Measurements from ENCODE around the gene OVCH1.

Gene OVCH1

DNA sequence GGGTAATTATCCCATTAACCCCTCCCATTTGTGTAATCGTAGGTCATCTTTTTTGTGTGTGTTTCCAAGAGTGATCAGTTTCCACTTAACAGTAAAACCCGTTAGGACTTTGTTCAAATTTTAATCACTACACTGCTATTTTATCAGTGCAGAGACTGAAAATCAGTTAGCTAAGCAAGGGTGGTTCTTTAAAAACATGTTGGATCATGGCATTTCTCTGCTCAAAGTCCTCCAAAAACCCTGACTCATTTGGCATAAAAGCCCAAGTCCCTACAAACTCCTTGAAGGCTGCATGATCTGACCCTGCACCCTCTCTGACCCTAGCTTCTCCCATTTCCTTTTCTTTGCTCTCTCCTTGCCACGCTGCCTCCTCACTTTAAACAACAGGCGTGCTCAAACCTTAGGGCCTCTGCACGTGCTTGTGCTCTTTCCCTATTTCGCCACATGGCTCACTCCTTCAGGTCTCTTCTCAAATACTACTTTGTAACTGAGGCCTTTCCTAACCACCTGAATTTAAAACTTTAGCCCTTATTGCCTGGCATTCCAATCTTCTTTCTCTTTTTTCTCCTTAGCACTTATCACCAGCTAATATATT is 13.2 kb upstream of the OVCH1 start:
- no peak overlapping the region for H3K18ac ChIP-seq (ENCODE audit: low read length)
- H3K79me2 ChIP-seq (ENCODE audit: control insufficient read depth, insufficient read depth, low read length), result no peaks in the 10 kb centered on the region
- no peak overlapping the region for H2AK5ac ChIP-seq (ENCODE audit: low read length)
- no peak overlapping the region for H3K4ac ChIP-seq (ENCODE audit: low read depth, low read length)
- no peak overlapping the region for H4K5ac ChIP-seq (ENCODE audit: low read length)
- no peak overlapping the region for H3K4me3 ChIP-seq (ENCODE audit: low read length)
- H3K27me3 ChIP-seq (ENCODE audit: insufficient read depth, low read length, poor library complexity), result no peaks in the 10 kb centered on the region
- no peak overlapping the region for H3K23ac ChIP-seq (ENCODE audit: low read length)
- H3K4me1 ChIP-seq (ENCODE audit: control insufficient read depth, low read depth, low read length), result no peaks in the 10 kb centered on the region
- no peak overlapping the region for H3K27ac ChIP-seq (ENCODE audit: low read depth, low read length)
- H3K56ac ChIP-seq (ENCODE audit: low read length), result no peak overlapping the region
- no peak overlapping the region for H2BK5ac ChIP-seq (ENCODE audit: low read length)
- no peak for DNase-seq
- H4K8ac ChIP-seq (ENCODE audit: low read depth, low read length), result no peak overlapping the region
- H3K9ac ChIP-seq (ENCODE audit: low read length), result no peak overlapping the region
- no peak overlapping the region for H2BK15ac ChIP-seq (replicated peaks; ENCODE audit: low read depth)
- no peaks in the 10 kb centered on the region for H3K79me1 ChIP-seq (ENCODE audit: low read length)
- H2BK120ac ChIP-seq (ENCODE audit: low read depth, low read length), result no peak overlapping the region
- H3K4me2 ChIP-seq (ENCODE audit: low read length), result no peak overlapping the region
- no peaks in the 10 kb centered on the region for H3K36me3 ChIP-seq (ENCODE audit: control insufficient read depth, insufficient read depth, low read length)
- no CpG with 5 or more reads among the region's 6 CpGs for WGBS (ENCODE audit: extremely low coverage, insufficient coverage, low lambda C conversion rate)

DNA sequence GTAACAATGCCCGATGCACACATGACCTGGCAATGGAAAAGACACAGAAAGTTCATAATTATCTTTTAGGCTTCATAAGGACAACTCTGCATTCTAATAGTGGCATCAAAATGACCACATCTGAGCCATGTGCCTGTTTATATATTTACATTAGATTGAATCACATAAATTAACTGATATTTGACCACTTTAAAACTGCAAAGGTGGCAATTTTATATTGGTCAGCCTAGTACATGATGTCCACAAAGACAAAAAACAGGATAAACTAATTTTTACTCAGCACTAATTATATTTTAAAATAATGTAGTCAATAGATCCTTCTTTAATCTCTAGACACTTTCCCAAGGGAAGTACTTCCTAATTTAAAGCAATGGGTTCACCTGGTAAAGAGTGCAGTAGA is 12.0 kb upstream of the OVCH1 start:
- no peak for DNase-seq
- Histone ChIP-seq H3K18ac (ENCODE audit: low read length) (no peak overlapping the region), H3K4ac (ENCODE audit: low read depth, low read length) (no peak overlapping the region), H3K4me2 (ENCODE audit: low read length) (no peak overlapping the region), H2BK5ac (ENCODE audit: low read length) (no peak overlapping the region), H3K79me2 (ENCODE audit: control insufficient read depth, insufficient read depth, low read length) (no peaks in the 10 kb centered on the region), H2AK5ac (ENCODE audit: low read length) (no peak overlapping the region), H3K4me3 (ENCODE audit: low read length) (no peak overlapping the region), H4K8ac (ENCODE audit: low read depth, low read length) (no peak overlapping the region), H3K79me1 (ENCODE audit: low read length) (no peaks in the 10 kb centered on the region), H4K5ac (ENCODE audit: low read length) (no peak overlapping the region), H3K56ac (ENCODE audit: low read length) (no peak overlapping the region), H3K9ac (ENCODE audit: low read length) (no peak overlapping the region), H3K27me3 (ENCODE audit: insufficient read depth, low read length, poor library complexity) (no peaks in the 10 kb centered on the region), H3K27ac (ENCODE audit: low read depth, low read length) (no peak overlapping the region), H2BK15ac (replicated peaks; ENCODE audit: low read depth) (no peak overlapping the region), H2BK120ac (ENCODE audit: low read depth, low read length) (no peak overlapping the region), H3K23ac (ENCODE audit: low read length) (no peak overlapping the region), H3K36me3 (ENCODE audit: control insufficient read depth, insufficient read depth, low read length) (no peaks in the 10 kb centered on the region), H3K4me1 (ENCODE audit: control insufficient read depth, low read depth, low read length) (no peaks in the 10 kb centered on the region)
- no CpG with 5 or more reads among the region's 1 CpG for WGBS (ENCODE audit: extremely low coverage, insufficient coverage, low lambda C conversion rate)

DNA sequence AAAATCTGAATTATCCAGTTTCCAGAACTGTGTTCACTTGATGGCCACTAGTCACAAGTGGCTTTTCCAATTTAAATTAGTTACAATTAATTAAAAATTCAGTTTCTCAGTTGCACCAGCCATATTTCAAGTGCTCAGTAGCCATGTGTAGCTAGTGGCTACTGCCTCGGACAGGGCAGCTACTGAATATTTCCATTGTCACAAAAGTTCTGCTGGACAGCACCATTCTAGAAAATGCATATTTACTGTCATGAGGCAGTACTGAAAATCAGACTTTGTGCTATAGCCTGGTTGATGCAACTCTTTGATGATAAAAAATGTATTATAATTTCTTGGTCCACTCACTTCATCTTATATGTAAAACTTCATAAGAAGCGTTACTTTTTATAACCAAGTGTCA is 11.5 kb upstream of the OVCH1 start:
- no peak overlapping the region for H4K5ac ChIP-seq (ENCODE audit: low read length)
- H2AK5ac ChIP-seq (ENCODE audit: low read length), result no peak overlapping the region
- no peaks in the 10 kb centered on the region for H3K79me1 ChIP-seq (ENCODE audit: low read length)
- no CpG with 5 or more reads among the region's 2 CpGs for WGBS (ENCODE audit: extremely low coverage, insufficient coverage, low lambda C conversion rate)
- H4K8ac ChIP-seq (ENCODE audit: low read depth, low read length), result no peak overlapping the region
- no peaks in the 10 kb centered on the region for H3K4me1 ChIP-seq (ENCODE audit: control insufficient read depth, low read depth, low read length)
- no peaks in the 10 kb centered on the region for H3K79me2 ChIP-seq (ENCODE audit: control insufficient read depth, insufficient read depth, low read length)
- no peak overlapping the region for H3K4me3 ChIP-seq (ENCODE audit: low read length)
- no peak for DNase-seq
- H3K27me3 ChIP-seq (ENCODE audit: insufficient read depth, low read length, poor library complexity), result no peaks in the 10 kb centered on the region
- H3K18ac ChIP-seq (ENCODE audit: low read length), result no peak overlapping the region
- H3K4ac ChIP-seq (ENCODE audit: low read depth, low read length), result no peak overlapping the region
- H2BK120ac ChIP-seq (ENCODE audit: low read depth, low read length), result no peak overlapping the region
- H3K56ac ChIP-seq (ENCODE audit: low read length), result no peak overlapping the region
- H3K36me3 ChIP-seq (ENCODE audit: control insufficient read depth, insufficient read depth, low read length), result no peaks in the 10 kb centered on the region
- no peak overlapping the region for H3K27ac ChIP-seq (ENCODE audit: low read depth, low read length)
- H3K9ac ChIP-seq (ENCODE audit: low read length), result no peak overlapping the region
- no peak overlapping the region for H2BK5ac ChIP-seq (ENCODE audit: low read length)
- no peak overlapping the region for H3K4me2 ChIP-seq (ENCODE audit: low read length)
- no peak overlapping the region for H2BK15ac ChIP-seq (replicated peaks; ENCODE audit: low read depth)
- no peak overlapping the region for H3K23ac ChIP-seq (ENCODE audit: low read length)

DNA sequence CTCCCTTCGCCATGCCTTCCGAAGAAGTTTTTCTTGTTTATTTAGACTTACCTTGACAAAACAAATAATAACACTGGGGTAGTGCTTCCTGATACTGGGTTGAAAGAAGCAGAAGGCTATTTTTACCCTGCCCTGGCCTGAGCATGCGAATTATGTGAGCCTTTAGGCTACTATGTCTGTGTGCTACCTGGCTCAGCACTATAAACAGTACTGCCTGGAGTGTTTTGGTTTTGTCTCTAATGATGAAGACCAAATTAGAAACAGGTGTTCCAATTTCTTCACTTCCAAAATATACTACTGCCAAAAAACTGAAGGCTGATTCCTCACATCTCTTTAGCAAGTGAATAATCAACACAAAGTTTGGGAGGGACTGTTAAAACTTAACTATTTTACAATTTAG is 7.6 kb upstream of the OVCH1 start:
- Histone ChIP-seq H3K23ac (ENCODE audit: low read length) (no peak overlapping the region), H3K56ac (ENCODE audit: low read length) (no peak overlapping the region), H3K4me2 (ENCODE audit: low read length) (no peak overlapping the region), H3K4ac (ENCODE audit: low read depth, low read length) (no peak overlapping the region), H3K79me2 (ENCODE audit: control insufficient read depth, insufficient read depth, low read length) (no peaks in the 10 kb centered on the region), H4K5ac (ENCODE audit: low read length) (no peak overlapping the region), H2AK5ac (ENCODE audit: low read length) (no peak overlapping the region), H3K4me3 (ENCODE audit: low read length) (no peak overlapping the region), H2BK120ac (ENCODE audit: low read depth, low read length) (no peak overlapping the region), H3K9ac (ENCODE audit: low read length) (no peak overlapping the region), H2BK5ac (ENCODE audit: low read length) (no peak overlapping the region), H3K36me3 (ENCODE audit: control insufficient read depth, insufficient read depth, low read length) (no peaks in the 10 kb centered on the region), H2BK15ac (replicated peaks; ENCODE audit: low read depth) (no peak overlapping the region), H3K27me3 (ENCODE audit: insufficient read depth, low read length, poor library complexity) (no peaks in the 10 kb centered on the region), H3K27ac (ENCODE audit: low read depth, low read length) (no peak overlapping the region), H3K79me1 (ENCODE audit: low read length) (no peaks in the 10 kb centered on the region), H3K4me1 (ENCODE audit: control insufficient read depth, low read depth, low read length) (no peaks in the 10 kb centered on the region), H3K18ac (ENCODE audit: low read length) (no peak overlapping the region), H4K8ac (ENCODE audit: low read depth, low read length) (no peak overlapping the region)
- no peak for DNase-seq
- WGBS (ENCODE audit: extremely low coverage, insufficient coverage, low lambda C conversion rate), result no CpG with 5 or more reads among the region's 3 CpGs

DNA sequence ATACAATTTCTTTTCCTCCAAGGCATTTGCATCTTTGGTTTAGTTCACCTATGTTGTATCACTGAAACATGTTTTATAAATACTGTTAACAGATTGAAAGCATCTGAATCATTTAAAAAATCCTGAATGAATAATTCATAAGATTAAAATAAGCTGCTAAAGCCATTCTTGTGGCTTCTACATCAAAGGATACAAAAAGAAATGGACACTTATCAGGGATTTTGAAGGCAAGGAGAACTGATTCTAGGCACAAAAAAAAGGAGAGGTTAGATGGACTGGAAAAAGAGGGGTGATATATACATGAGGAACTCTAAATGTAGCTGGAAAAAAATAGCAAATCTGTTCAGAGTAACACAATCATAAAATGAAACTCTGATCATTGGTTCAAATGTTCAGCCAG is 5.8 kb upstream of the OVCH1 start:
- H3K27ac ChIP-seq (ENCODE audit: low read depth, low read length), result no peak overlapping the region
- no peak overlapping the region for H3K18ac ChIP-seq (ENCODE audit: low read length)
- H3K79me1 ChIP-seq (ENCODE audit: low read length), result no peaks in the 10 kb centered on the region
- no peak overlapping the region for H3K9ac ChIP-seq (ENCODE audit: low read length)
- H2BK120ac ChIP-seq (ENCODE audit: low read depth, low read length), result no peak overlapping the region
- no peak overlapping the region for H3K56ac ChIP-seq (ENCODE audit: low read length)
- H3K4me1 ChIP-seq (ENCODE audit: control insufficient read depth, low read depth, low read length), result no peaks in the 10 kb centered on the region
- H3K4me2 ChIP-seq (ENCODE audit: low read length), result no peak overlapping the region
- no peak overlapping the region for H3K4me3 ChIP-seq (ENCODE audit: low read length)
- no peak overlapping the region for H4K5ac ChIP-seq (ENCODE audit: low read length)
- H3K27me3 ChIP-seq (ENCODE audit: insufficient read depth, low read length, poor library complexity), result no peaks in the 10 kb centered on the region
- no peak overlapping the region for H2BK15ac ChIP-seq (replicated peaks; ENCODE audit: low read depth)
- H2AK5ac ChIP-seq (ENCODE audit: low read length), result no peak overlapping the region
- no peaks in the 10 kb centered on the region for H3K79me2 ChIP-seq (ENCODE audit: control insufficient read depth, insufficient read depth, low read length)
- H2BK5ac ChIP-seq (ENCODE audit: low read length), result no peak overlapping the region
- H3K23ac ChIP-seq (ENCODE audit: low read length), result no peak overlapping the region
- H4K8ac ChIP-seq (ENCODE audit: low read depth, low read length), result no peak overlapping the region
- H3K36me3 ChIP-seq (ENCODE audit: control insufficient read depth, insufficient read depth, low read length), result no peaks in the 10 kb centered on the region
- H3K4ac ChIP-seq (ENCODE audit: low read depth, low read length), result no peak overlapping the region
- DNase-seq, result no peak

DNA sequence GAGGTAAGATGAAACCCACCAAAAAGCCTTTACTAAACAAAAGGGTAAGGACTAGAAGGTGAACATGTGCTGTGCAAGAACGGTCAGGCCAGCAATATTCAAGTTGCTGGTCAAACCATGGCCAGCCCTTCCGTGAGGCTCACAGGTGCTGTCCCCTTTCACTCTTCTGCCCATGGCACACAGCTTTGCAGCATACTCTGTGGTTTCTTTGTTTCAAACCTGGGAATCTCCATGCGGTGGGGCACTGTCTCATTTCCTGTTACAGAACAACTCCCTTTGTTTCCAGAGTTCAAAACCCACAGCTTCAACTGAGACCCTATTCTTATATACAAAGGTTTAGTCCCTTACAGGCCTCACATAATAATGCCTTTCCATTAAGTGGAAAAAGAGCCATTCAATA is 1.7 kb upstream of the OVCH1 start:
- no peaks in the 10 kb centered on the region for H3K27me3 ChIP-seq (ENCODE audit: insufficient read depth, low read length, poor library complexity)
- H3K4me1 ChIP-seq (ENCODE audit: control insufficient read depth, low read depth, low read length), result no peaks in the 10 kb centered on the region
- no peak overlapping the region for H3K27ac ChIP-seq (ENCODE audit: low read depth, low read length)
- no peak overlapping the region for H2AK5ac ChIP-seq (ENCODE audit: low read length)
- no peak overlapping the region for H3K23ac ChIP-seq (ENCODE audit: low read length)
- no peak overlapping the region for H2BK120ac ChIP-seq (ENCODE audit: low read depth, low read length)
- no peak overlapping the region for H4K5ac ChIP-seq (ENCODE audit: low read length)
- no peaks in the 10 kb centered on the region for H3K79me1 ChIP-seq (ENCODE audit: low read length)
- no peak overlapping the region for H3K18ac ChIP-seq (ENCODE audit: low read length)
- no peak overlapping the region for H2BK5ac ChIP-seq (ENCODE audit: low read length)
- H3K4me3 ChIP-seq (ENCODE audit: low read length), result no peak overlapping the region
- no peak overlapping the region for H3K4me2 ChIP-seq (ENCODE audit: low read length)
- H2BK15ac ChIP-seq (replicated peaks; ENCODE audit: low read depth), result no peak overlapping the region
- no peak overlapping the region for H3K56ac ChIP-seq (ENCODE audit: low read length)
- H4K8ac ChIP-seq (ENCODE audit: low read depth, low read length), result no peak overlapping the region
- H3K79me2 ChIP-seq (ENCODE audit: control insufficient read depth, insufficient read depth, low read length), result no peaks in the 10 kb centered on the region
- H3K4ac ChIP-seq (ENCODE audit: low read depth, low read length), result no peak overlapping the region
- no peaks in the 10 kb centered on the region for H3K36me3 ChIP-seq (ENCODE audit: control insufficient read depth, insufficient read depth, low read length)
- H3K9ac ChIP-seq (ENCODE audit: low read length), result no peak overlapping the region
- no CpG with 5 or more reads among the region's 3 CpGs for WGBS (ENCODE audit: extremely low coverage, insufficient coverage, low lambda C conversion rate)
- no peak for DNase-seq
